HG03060 (cell line): ENCODE data around the gene IGFBP2.

Experiments
- ATAC-seq: cut with Tn5 transposase; IDR thresholded peaks from one replicate; pipeline ENCODE4 v1.9.1; 2021; ENCODE audit warnings: low read depth, moderate number of reproducible peaks; ENCODE audit not compliant: unreplicated experiment

Gene IGFBP2

GRCh38 chr2:216635701-216636550, 2.7 kb downstream of the IGFBP2 start:
- ATAC-seq = no peak

GRCh38 chr2:216636551-216637450, 3.6 kb downstream of the IGFBP2 start:
- ATAC-seq = no peak

- no peak for ATAC-seq
Observed at GRCh38 chr2:216637472-216637871, 4.3 kb downstream of the IGFBP2 start.

- no peak for ATAC-seq
Observed at GRCh38 chr2:216643986-216644659, 10.9 kb downstream of the IGFBP2 start.

- no peak for ATAC-seq
Observed at GRCh38 chr2:216644842-216645635, 11.8 kb downstream of the IGFBP2 start.

GRCh38 chr2:216645636-216645950, 12.4 kb downstream of the IGFBP2 start:
- no peak for ATAC-seq

- no peak for ATAC-seq
Observed at GRCh38 chr2:216646116-216646515, 12.9 kb downstream of the IGFBP2 start.

GRCh38 chr2:216648105-216648504, 14.9 kb downstream of the IGFBP2 start:
- ATAC-seq = no peak

GRCh38 chr2:216649574-216649973, 16.4 kb downstream of the IGFBP2 start:
- no peak for ATAC-seq

GRCh38 chr2:216650626-216651257, 17.5 kb downstream of the IGFBP2 start:
- ATAC-seq = no peak

GRCh38 chr2:216651351-216651881, 18.2 kb downstream of the IGFBP2 start:
- no peak for ATAC-seq

- ATAC-seq = no peak
Observed at GRCh38 chr2:216652566-216652965, 19.3 kb downstream of the IGFBP2 start.

GRCh38 chr2:216653093-216653799, 20.0 kb downstream of the IGFBP2 start:
- ATAC-seq = no peak

GRCh38 chr2:216653931-216654365, 20.7 kb downstream of the IGFBP2 start:
- no peak for ATAC-seq

- ATAC-seq = no peak
Observed at GRCh38 chr2:216654528-216655052, 21.4 kb downstream of the IGFBP2 start.

- no peak for ATAC-seq
Observed at GRCh38 chr2:216657086-216657855, 24.1 kb downstream of the IGFBP2 start.

- no peak for ATAC-seq
Observed at GRCh38 chr2:216657980-216658379, 24.8 kb downstream of the IGFBP2 start.

- no peak for ATAC-seq
Observed at GRCh38 chr2:216658757-216659156, 25.5 kb downstream of the IGFBP2 start.
